Measurements from ENCODE around the gene PDE6B. TPM values are rescaled to one million over a fixed set of nuclear protein-coding genes. Genes with fewer than 3 reads are reported as not detected.

The PDE6B gene
- total RNA-seq, 4 donors from 2014 or later = 0.60 to 2.5 (median 0.95) TPM; not detected in 1

DNA sequence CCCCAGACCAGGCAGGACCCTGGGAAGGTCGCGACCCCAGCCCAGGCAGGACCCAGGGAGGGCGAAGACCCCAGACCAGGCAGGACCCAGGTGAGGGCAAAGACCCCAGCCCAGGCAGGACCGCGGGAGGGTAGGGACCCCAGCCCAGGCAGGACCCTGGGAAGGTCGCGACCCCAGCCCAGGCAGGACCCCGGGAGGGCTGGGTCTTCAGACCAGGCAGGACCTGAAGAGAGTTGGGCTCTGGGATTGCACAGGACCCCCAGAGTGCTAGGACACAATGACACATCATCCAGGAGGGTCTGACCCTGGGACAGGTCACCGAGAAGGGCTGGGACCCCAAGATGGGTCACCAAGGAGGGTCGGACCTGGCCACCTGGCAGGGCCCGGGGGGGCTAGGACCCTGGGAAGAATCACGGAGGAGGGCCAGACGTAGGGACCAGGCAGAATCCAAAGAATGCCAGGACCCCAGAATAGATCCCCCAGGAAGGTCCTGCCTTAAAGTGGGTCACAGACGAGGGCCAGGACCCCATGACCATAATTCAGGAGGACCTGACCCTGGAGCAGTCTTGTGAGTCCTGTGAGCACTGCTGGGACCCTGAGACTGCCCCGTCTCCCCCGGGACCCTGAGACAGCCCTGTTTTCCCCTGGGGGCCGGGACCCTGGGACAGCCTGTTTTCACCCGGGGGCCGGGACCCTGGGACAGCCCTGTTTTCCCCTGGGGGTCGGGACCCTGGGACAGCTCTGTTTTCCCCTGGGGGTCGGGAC is 81.6 kb downstream of the PDE6B start:
- no peaks in the 10 kb centered on the region for H3K36me3 ChIP-seq
- DNase-seq = no peak
- in situ Hi-C loops (cut with MboI; ENCODE audit: low pct_ligation_motif_present in 1 of 4, low pct_unique_long_range_greater_than_20kb in 1 of 4, low sequenced_read_pairs in 3 of 4) (no loop called here), intact Hi-C loops (cut with DNase I; ENCODE audit: low total_unique reads) (no loop called here)
- peak overlapping the region in 1 of 4 donors; percentile 94 for H3K27ac ChIP-seq
- 45% methylated on average over 16 of the region's 21 CpGs; no CpG with 5 or more reads in 1 of the 2 donors for WGBS, 2 donors (ENCODE audit: low coverage in 1 of 2)
- TF ChIP-seq, protein P1, sequence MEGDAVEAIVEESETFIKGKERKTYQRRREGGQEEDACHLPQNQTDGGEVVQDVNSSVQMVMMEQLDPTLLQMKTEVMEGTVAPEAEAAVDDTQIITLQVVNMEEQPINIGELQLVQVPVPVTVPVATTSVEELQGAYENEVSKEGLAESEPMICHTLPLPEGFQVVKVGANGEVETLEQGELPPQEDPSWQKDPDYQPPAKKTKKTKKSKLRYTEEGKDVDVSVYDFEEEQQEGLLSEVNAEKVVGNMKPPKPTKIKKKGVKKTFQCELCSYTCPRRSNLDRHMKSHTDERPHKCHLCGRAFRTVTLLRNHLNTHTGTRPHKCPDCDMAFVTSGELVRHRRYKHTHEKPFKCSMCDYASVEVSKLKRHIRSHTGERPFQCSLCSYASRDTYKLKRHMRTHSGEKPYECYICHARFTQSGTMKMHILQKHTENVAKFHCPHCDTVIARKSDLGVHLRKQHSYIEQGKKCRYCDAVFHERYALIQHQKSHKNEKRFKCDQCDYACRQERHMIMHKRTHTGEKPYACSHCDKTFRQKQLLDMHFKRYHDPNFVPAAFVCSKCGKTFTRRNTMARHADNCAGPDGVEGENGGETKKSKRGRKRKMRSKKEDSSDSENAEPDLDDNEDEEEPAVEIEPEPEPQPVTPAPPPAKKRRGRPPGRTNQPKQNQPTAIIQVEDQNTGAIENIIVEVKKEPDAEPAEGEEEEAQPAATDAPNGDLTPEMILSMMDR (IDR thresholded peaks at IDR 0.05) = no peak
- no peak for TF ChIP-seq POLR2AphosphoS5 (IDR thresholded peaks at IDR 0.05)
- TF ChIP-seq POLR2A (IDR thresholded peaks at IDR 0.05) = no peak
- TF ChIP-seq EP300 (IDR thresholded peaks at IDR 0.05; ENCODE audit: low read depth) = no peak
- H3K27me3 ChIP-seq = no peaks in the 10 kb centered on the region
- H3K4me1 ChIP-seq = peaks cover 10 to 30% (median 23%) of the 10 kb centered on the region in 4 donors
- peak overlapping the region; percentile 19 to 98 (median 96) for H3K4me3 ChIP-seq
- no peaks in the 10 kb centered on the region for H3K9me3 ChIP-seq

DNA sequence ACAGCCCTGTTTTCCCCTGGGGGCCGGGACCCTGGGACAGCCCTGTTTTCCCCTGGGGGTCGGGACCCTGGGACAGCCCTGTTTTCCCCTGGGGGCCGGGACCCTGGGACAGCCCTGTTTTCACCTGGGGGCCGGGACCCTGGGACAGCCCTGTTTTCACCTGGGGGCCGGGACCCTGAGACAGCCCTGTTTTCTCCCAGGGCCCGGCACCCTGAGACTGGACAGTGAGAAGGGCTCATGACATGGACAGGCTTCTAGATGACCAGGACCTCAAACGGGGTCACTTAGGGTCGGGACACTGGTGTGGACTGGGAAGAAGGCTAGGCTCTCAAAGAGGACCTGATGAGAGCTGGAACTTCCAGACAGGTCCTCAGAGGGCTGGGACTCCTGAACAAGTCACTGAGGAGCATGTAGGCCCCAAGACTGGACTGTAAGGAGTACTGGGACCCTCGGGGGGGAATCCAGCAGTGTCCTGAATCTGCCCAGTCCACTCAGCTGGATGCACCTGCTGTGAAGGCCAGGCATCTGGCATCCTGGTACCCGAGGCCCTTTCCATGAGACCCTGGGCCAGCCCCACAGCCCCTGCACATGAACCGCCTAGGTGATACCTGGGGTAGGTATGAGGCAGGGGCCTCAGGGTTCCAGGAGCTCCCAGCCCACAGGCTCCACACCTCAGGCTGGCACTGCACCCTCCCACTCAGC is 82.7 kb downstream of the PDE6B start:
- TF ChIP-seq, protein P1 (IDR thresholded peaks at IDR 0.05) = no peak
- no peak for TF ChIP-seq POLR2AphosphoS5 (IDR thresholded peaks at IDR 0.05)
- TF ChIP-seq POLR2A (IDR thresholded peaks at IDR 0.05) = no peak
- TF ChIP-seq EP300 (IDR thresholded peaks at IDR 0.05; ENCODE audit: low read depth) = no peak
- WGBS, 2 donors (ENCODE audit: low coverage in 1 of 2) = 71% methylated on average over 7 of the region's 11 CpGs; no CpG with 5 or more reads in 1 of the 2 donors
- Histone ChIP-seq H3K27ac (no peak overlapping the region), H3K9me3 (no peaks in the 10 kb centered on the region), H3K27me3 (no peaks in the 10 kb centered on the region), H3K4me3 (no peak overlapping the region), H3K36me3 (no peaks in the 10 kb centered on the region), H3K4me1 (peaks cover 13 to 39% (median 23%) of the 10 kb centered on the region in 4 donors)
- intact Hi-C loops (cut with DNase I; ENCODE audit: low total_unique reads) = no loop called here
- in situ Hi-C loops (cut with MboI; ENCODE audit: low pct_ligation_motif_present in 1 of 4, low pct_unique_long_range_greater_than_20kb in 1 of 4, low sequenced_read_pairs in 3 of 4) = no loop called here
- no peak for DNase-seq

DNA sequence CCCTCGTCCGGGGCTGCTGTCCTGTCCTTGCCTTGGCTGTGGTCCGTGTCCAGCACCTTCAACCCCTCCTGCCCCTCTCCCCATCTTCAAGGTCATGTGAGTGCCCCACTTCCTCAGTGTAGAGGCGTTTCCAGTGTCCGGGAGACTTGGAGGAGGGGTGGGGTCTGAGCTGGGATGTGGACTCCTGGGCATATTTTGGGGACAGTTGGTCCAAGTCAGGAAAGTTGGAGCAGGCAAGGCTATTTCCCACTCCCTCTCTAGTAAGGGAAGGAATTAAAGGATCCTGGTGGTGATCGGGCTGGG is 83.2 kb downstream of the PDE6B start:
- H3K4me1 ChIP-seq = peaks cover 13 to 39% (median 23%) of the 10 kb centered on the region in 4 donors
- in situ Hi-C loops (cut with MboI; ENCODE audit: low pct_ligation_motif_present in 1 of 4, low pct_unique_long_range_greater_than_20kb in 1 of 4, low sequenced_read_pairs in 3 of 4) = no loop called here

DNA sequence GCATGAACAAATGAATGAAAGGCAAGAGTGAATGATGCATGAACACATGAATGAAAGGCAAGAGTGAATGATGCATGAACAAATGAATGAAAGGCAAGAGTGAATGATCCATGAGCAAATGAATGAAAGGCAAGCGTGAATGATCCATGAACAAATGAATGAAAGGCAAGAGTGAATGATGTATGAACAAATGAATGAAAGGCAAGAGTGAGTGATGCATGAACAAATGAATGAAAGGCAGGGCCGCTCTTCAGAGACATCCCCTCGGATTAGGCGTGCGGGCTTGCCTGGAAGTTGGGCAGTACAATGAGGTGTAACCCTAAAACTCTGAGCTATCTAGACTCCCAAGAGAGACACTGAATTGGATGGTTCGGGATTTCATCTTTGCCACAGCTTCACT is 84.0 kb downstream of the PDE6B start:
- Histone ChIP-seq H3K27ac (no peak overlapping the region), H3K9me3 (no peaks in the 10 kb centered on the region), H3K4me3 (no peak overlapping the region), H3K4me1 (peaks cover 13 to 40% (median 23%) of the 10 kb centered on the region in 4 donors), H3K36me3 (no peaks in the 10 kb centered on the region), H3K27me3 (no peaks in the 10 kb centered on the region)
- intact Hi-C loops (cut with DNase I; ENCODE audit: low total_unique reads) = no loop called here
- in situ Hi-C loops (cut with MboI; ENCODE audit: low pct_ligation_motif_present in 1 of 4, low pct_unique_long_range_greater_than_20kb in 1 of 4, low sequenced_read_pairs in 3 of 4) = no loop called here
- 87 to 95% methylated on average over 6 of the region's 6 CpGs for WGBS, 2 donors (ENCODE audit: low coverage in 1 of 2)
- DNase-seq = no peak
- no peak for TF ChIP-seq POLR2AphosphoS5 (IDR thresholded peaks at IDR 0.05)

More for the DNA sequence above, 83.2 kb downstream of the PDE6B start:
- H3K27ac ChIP-seq = no peak overlapping the region
- H3K9me3 ChIP-seq = no peaks in the 10 kb centered on the region
- 87 to 100% methylated on average over 1 to 6 of the region's 6 CpGs for WGBS, 2 donors (ENCODE audit: low coverage in 1 of 2)
- intact Hi-C loops (cut with DNase I; ENCODE audit: low total_unique reads) = no loop called here
- H3K4me3 ChIP-seq = no peak overlapping the region
- DNase-seq = no peak
- H3K36me3 ChIP-seq = no peaks in the 10 kb centered on the region
- TF ChIP-seq, protein P1 (IDR thresholded peaks at IDR 0.05) = no peak
- TF ChIP-seq POLR2A (IDR thresholded peaks at IDR 0.05) = no peak
- TF ChIP-seq EP300 (IDR thresholded peaks at IDR 0.05; ENCODE audit: low read depth) = no peak
- no peak for TF ChIP-seq POLR2AphosphoS5 (IDR thresholded peaks at IDR 0.05)
- no peaks in the 10 kb centered on the region for H3K27me3 ChIP-seq
